CD4-positive, alpha-beta T cell (primary cell): ENCODE measurements around the gene PSMD8. TPM values are rescaled to one million over a fixed set of nuclear protein-coding genes. Genes with fewer than 3 reads are reported as not detected.

Experiments
- ATAC-seq: fragments of 200-7000 bp; cut with Tn5 transposase; one replicate; pipeline ENCODE4 v1.10.0; 2022; ENCODE audit warnings: mild to moderate bottlenecking; ENCODE audit not compliant: poor library complexity
- CTCF ChIA-PET: fragments of 350-600 bp; sonication (Branson Sonifier 250); formaldehyde crosslinking; loops from one replicate; lab custom pipeline; 2021; ENCODE audit warnings: antibody characterized with exemption, inconsistent platforms; lab: Charles Lee
- POLR2A ChIA-PET: fragments of 350-600 bp; sonication (Branson Sonifier 250); formaldehyde crosslinking; loops from one replicate; lab custom pipeline; 2021; ENCODE audit warnings: antibody characterized with exemption, inconsistent platforms; lab: Charles Lee
- DNase-seq, 14 experiments: peaks; one replicate each; pipeline ENCODE4 v3.0.0-alpha.2; 2013 to 2020; ENCODE audit warnings: mixed read lengths in 2 of 14
- H3K27ac ChIP-seq, 2 donors: one replicate each; pipeline versions ENCODE4 v1.5.1 to v1.7.0; 2013; ENCODE audit warnings: low read length in 2 of 2, low read depth in 1 of 2, mild to moderate bottlenecking in 1 of 2
- H3K27me3 ChIP-seq, 2 experiments: 1 replicate in 1 of 2; 2 replicates in 1 of 2; pipeline versions ENCODE4 v1.6.1 to v1.7.0; 2013; ENCODE audit warnings: low read length in 2 of 2, control low read depth in 1 of 2, mild to moderate bottlenecking in 1 of 2, moderate library complexity in 1 of 2; ENCODE audit not compliant: insufficient read depth in 2 of 2, control insufficient read depth in 1 of 2
- H3K36me3 ChIP-seq: one replicate; pipeline ENCODE4 v1.6.1; 2013; ENCODE audit warnings: low read length, control low read depth; ENCODE audit not compliant: insufficient read depth
- H3K4me1 ChIP-seq: one replicate; pipeline ENCODE4 v1.6.1; 2013; ENCODE audit warnings: low read length, control low read depth; ENCODE audit not compliant: insufficient read depth
- H3K4me3 ChIP-seq: one replicate; pipeline ENCODE4 v1.5.1; 2013; ENCODE audit warnings: mild to moderate bottlenecking, low read length, moderate library complexity
- H3K9me3 ChIP-seq, 2 experiments: 1 replicate in 1 of 2; 2 replicates in 1 of 2; pipeline versions ENCODE4 v1.6.1 to v1.7.0; 2013; ENCODE audit warnings: low read length in 2 of 2, mild to moderate bottlenecking in 2 of 2, control low read depth in 1 of 2, moderate library complexity in 1 of 2; ENCODE audit not compliant: control insufficient read depth in 1 of 2, insufficient read depth in 1 of 2
- H3K27ac Mint-ChIP-seq: one replicate; pipeline ENCODE4 v1.8.0; 2020; ENCODE audit warnings: mixed read lengths
- H3K27me3 Mint-ChIP-seq: one replicate; pipeline ENCODE4 v1.8.0; 2021; ENCODE audit warnings: mixed read lengths
- H3K36me3 Mint-ChIP-seq: one replicate; pipeline ENCODE4 v1.8.0; 2021; ENCODE audit warnings: low read depth, mixed read lengths
- H3K4me1 Mint-ChIP-seq: one replicate; pipeline ENCODE4 v1.8.0; 2021; ENCODE audit warnings: low read depth, mixed read lengths
- H3K4me3 Mint-ChIP-seq: one replicate; pipeline ENCODE4 v1.8.0; 2020; ENCODE audit warnings: mild to moderate bottlenecking, mixed read lengths
- H3K9me3 Mint-ChIP-seq: one replicate; pipeline ENCODE4 v1.8.0; 2020; ENCODE audit warnings: mixed read lengths
- CTCF ChIP-seq: fragments of 200-600 bp; IDR thresholded peaks from one replicate; pipeline ENCODE4 v1.8.0; 2022; ENCODE audit warnings: antibody characterized with exemption, mild to moderate bottlenecking
- intact Hi-C, 2 experiments: fragments of 100-400 bp; cut with DNase I in 1 of 2; cut with micrococcal nuclease in 1 of 2; formaldehyde crosslinking; loops; one replicate each; pipeline versions ENCODE4 v1.15.1 to v1.9.0; 2023 to 2025; cut with DNase I, micrococcal nuclease
- total RNA-seq, 174 experiments: library from RNA in 2 of 174; stranded (reverse) in 2 of 174; gene quantifications; one replicate each; pipeline ENCODE4 v1.2.3 and lab custom pipeline; 2021 to 2026

Gene PSMD8
- total RNA-seq, 2 experiments from 2014 or later: 61.2 to 64.4 TPM

- ChIA-PET POLR2A (no interaction called here), CTCF (no interaction called here)
- no peak overlapping the region for H3K27ac Mint-ChIP-seq
- H3K4me3 ChIP-seq: no peak overlapping the region
- H3K4me1 Mint-ChIP-seq: peaks cover 29% of the 10 kb centered on the region
- peaks cover 33% of the 10 kb centered on the region for H3K4me1 ChIP-seq
- no peak for ATAC-seq
- H3K9me3 Mint-ChIP-seq: no peaks in the 10 kb centered on the region
- intact Hi-C loops: no loop called here
- no peak for DNase-seq
- no peak for TF ChIP-seq CTCF
- H3K27ac ChIP-seq: no peak overlapping the region
- no peaks in the 10 kb centered on the region for H3K9me3 ChIP-seq
- H3K27me3 ChIP-seq: no peaks in the 10 kb centered on the region
- no peak overlapping the region for H3K4me3 Mint-ChIP-seq
- no peaks in the 10 kb centered on the region for H3K36me3 ChIP-seq
- H3K27me3 Mint-ChIP-seq: no peaks in the 10 kb centered on the region
- H3K36me3 Mint-ChIP-seq: no peaks in the 10 kb centered on the region
Measured at GRCh38 chr19:38421856-38422255, 47.5 kb downstream of the PSMD8 start.

DNA sequence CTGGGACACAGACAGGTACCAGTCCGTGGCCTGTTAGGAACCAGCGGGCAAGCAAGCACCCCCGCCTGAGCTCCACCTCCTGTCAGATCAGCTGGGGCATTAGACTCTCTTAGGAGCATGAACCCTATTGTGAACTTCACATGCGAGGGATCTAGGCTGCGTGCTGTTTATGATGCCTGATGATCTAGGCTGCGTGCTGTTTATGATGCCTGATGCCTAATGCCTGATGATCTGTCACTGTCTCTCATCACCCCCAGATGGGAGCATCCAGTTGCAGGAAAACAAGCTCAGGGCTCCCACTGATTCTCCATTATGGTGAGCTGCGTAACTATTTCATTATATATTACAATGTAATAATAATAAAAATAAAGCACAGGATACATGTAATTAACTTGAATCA, 48.1 kb downstream of the PSMD8 start:
- POLR2A ChIA-PET: no interaction called here
- DNase-seq (no peak), ATAC-seq (no peak)
- Histone ChIP-seq H3K36me3 (no peaks in the 10 kb centered on the region), H3K4me1 (peaks cover 35% of the 10 kb centered on the region), H3K27me3 (no peaks in the 10 kb centered on the region), H3K9me3 (no peaks in the 10 kb centered on the region), H3K27ac (no peak overlapping the region), H3K4me3 (no peak overlapping the region)
- H3K36me3 Mint-ChIP-seq: no peaks in the 10 kb centered on the region
- CTCF ChIA-PET: no interaction called here
- H3K27me3 Mint-ChIP-seq: peaks cover 1% of the 10 kb centered on the region
- no peaks in the 10 kb centered on the region for H3K9me3 Mint-ChIP-seq
- H3K4me1 Mint-ChIP-seq: peaks cover 29% of the 10 kb centered on the region
- H3K27ac Mint-ChIP-seq: no peak overlapping the region
- no peak overlapping the region for H3K4me3 Mint-ChIP-seq
- intact Hi-C loops: no loop called here
- no peak for TF ChIP-seq CTCF

DNA sequence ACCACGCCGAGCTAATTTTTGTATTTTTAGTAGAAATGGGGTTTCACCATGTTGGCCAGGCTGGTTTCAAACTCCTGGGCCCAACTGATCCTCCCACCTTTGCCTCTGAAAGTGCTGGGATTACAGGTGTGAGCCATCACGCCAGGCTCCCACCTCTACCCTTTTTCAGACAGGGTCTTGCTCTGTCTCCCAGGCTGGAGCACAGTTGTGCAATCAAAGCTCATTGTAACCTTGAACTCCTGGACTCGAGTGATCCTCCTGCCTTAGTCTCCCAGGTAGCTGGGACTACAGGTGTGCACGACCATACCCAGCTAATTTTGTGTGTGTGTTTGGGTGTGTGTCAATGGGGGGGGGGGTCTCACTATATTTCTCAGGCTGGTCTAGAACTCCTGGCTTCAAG, 49.9 kb downstream of the PSMD8 start:
- H3K9me3 Mint-ChIP-seq: no peaks in the 10 kb centered on the region
- H3K36me3 Mint-ChIP-seq: no peaks in the 10 kb centered on the region
- Histone ChIP-seq H3K36me3 (no peaks in the 10 kb centered on the region), H3K27ac (no peak overlapping the region), H3K4me3 (no peak overlapping the region), H3K27me3 (no peaks in the 10 kb centered on the region), H3K4me1 (peaks cover 26% of the 10 kb centered on the region), H3K9me3 (no peaks in the 10 kb centered on the region)
- H3K4me1 Mint-ChIP-seq: peaks cover 21% of the 10 kb centered on the region
- no peak overlapping the region for H3K27ac Mint-ChIP-seq
- POLR2A ChIA-PET: no interaction called here
- ATAC-seq: no peak
- CTCF ChIA-PET: interaction anchor here (3.0 kb wide), 1 partner anchor 21 kb away, joined by 7 read pairs; the partner anchor contains the start of gene FAM98C
- no peak for TF ChIP-seq CTCF
- no peak overlapping the region for H3K4me3 Mint-ChIP-seq
- H3K27me3 Mint-ChIP-seq: peaks cover 5% of the 10 kb centered on the region
- intact Hi-C loops: no loop called here
- DNase-seq: no peak
